ENCODE measurements around the gene CHRNA1. TPM values are rescaled to one million over a fixed set of nuclear protein-coding genes. Genes with fewer than 3 reads are reported as not detected.

CHRNA1 gene
- total and polyA plus RNA-seq, 2 of the 13 experiments (the other 11 are each of a cell fraction or from before 2014, with no cell fraction given), result not detected

- Histone ChIP-seq H3K79me2 (ENCODE audit: insufficient read depth, low read length) (no peaks in the 10 kb centered on the region), H3K4me1 (ENCODE audit: insufficient read depth, low read length) (no peaks in the 10 kb centered on the region), H4K20me1 (ENCODE audit: insufficient read depth, low read length) (no peaks in the 10 kb centered on the region), H3K36me3 (replicated peaks in 1 of 2; ENCODE audit: control insufficient read depth in 1 of 2, insufficient read depth in 2 of 2, low read length in 2 of 2) (no peaks in the 10 kb centered on the region), H3K27ac (ENCODE audit: extremely low read length, insufficient read depth, low read length) (no peak overlapping the region), H3K4me2 (ENCODE audit: low read depth, low read length) (no peak overlapping the region), H3K9me3 (ENCODE audit: low read length) (no peaks in the 10 kb centered on the region), H2AFZ (ENCODE audit: low read length) (no peak overlapping the region), H3K27me3 (ENCODE audit: control insufficient read depth in 1 of 2, insufficient read depth in 2 of 2, low read length in 2 of 2) (peaks cover 2 to 24% of the 10 kb centered on the region in 2 experiments; a peak in 4 of 5 replicates), H3K9ac (ENCODE audit: insufficient read depth, low read depth, low read length) (no peak overlapping the region), H3K4me3 (replicated peaks in 1 of 3; ENCODE audit: insufficient read depth in 1 of 3, low read depth in 2 of 3, low read length in 3 of 3) (no peak overlapping the region)
- in situ Hi-C loops (cut with HindIII; ENCODE audit: extremely low pct_ligation_motif_present, low pct_unique_long_range_greater_than_20kb), result no loop called here
- POLR2A ChIA-PET, result no interaction called here
- no TSS peak for BruUV-seq (replicated peaks)
- intact Hi-C loops (cut with micrococcal nuclease; ENCODE audit: unreplicated experiment), result no loop called here
- 14% methylated on average over 8 of the region's 8 CpGs for WGBS (ENCODE audit: low lambda C conversion rate)
- ATAC-seq (no peak), FAIRE-seq (no peak), DNase-seq (ENCODE audit: low spot score) (no peak)
- CTCF ChIA-PET (ENCODE audit: low intra/inter-chr PET ratio, low total read pairs), result no interaction called here
- TF ChIP-seq HNF1B (CRISPR knock-in tag; IDR thresholded peaks at IDR 0.05) (no peak), ZNF550 (CRISPR knock-in tag; IDR thresholded peaks at IDR 0.05; ENCODE audit: borderline replicate concordance) (no peak), ZSCAN9 (CRISPR knock-in tag; IDR thresholded peaks at IDR 0.05; ENCODE audit: borderline replicate concordance) (no peak), ZSCAN29 (CRISPR knock-in tag; conservative IDR thresholded peaks at IDR 0.05) (no peak), TOE1 (CRISPR knock-in tag; IDR thresholded peaks at IDR 0.05) (no peak), PAWR (CRISPR knock-in tag; IDR thresholded peaks at IDR 0.05; ENCODE audit: borderline replicate concordance) (no peak), ZNF232 (CRISPR knock-in tag; IDR thresholded peaks at IDR 0.05; ENCODE audit: borderline replicate concordance) (no peak), ZBTB44 (CRISPR knock-in tag; IDR thresholded peaks at IDR 0.05) (no peak), GATA4 (IDR thresholded peaks at IDR 0.05; ENCODE audit: borderline replicate concordance, low read depth) (no peak), BCL6 (CRISPR knock-in tag; IDR thresholded peaks at IDR 0.05) (no peak), ONECUT2 (CRISPR knock-in tag; IDR thresholded peaks at IDR 0.05) (no peak), ZNF414 (CRISPR knock-in tag; IDR thresholded peaks at IDR 0.05) (no peak), FOXP4 (CRISPR knock-in tag; IDR thresholded peaks at IDR 0.05) (no peak), E2F2 (CRISPR knock-in tag; IDR thresholded peaks at IDR 0.05; ENCODE audit: borderline replicate concordance) (no peak), MEIS1 (CRISPR knock-in tag; IDR thresholded peaks at IDR 0.05; ENCODE audit: borderline replicate concordance) (no peak), FOXK1 (CRISPR knock-in tag; IDR thresholded peaks at IDR 0.05; ENCODE audit: borderline replicate concordance, low read depth) (no peak), SRY (CRISPR knock-in tag; IDR thresholded peaks at IDR 0.05) (no peak), ZNF354B (CRISPR knock-in tag; IDR thresholded peaks at IDR 0.05) (no peak)
Measured at GRCh38 chr2:174786066-174786725, 21.9 kb upstream of the CHRNA1 start.
